ENCODE measurements around the gene TEKTIP1. TPM values are rescaled to one million over a fixed set of nuclear protein-coding genes. Genes with fewer than 3 reads are reported as not detected.

Gene TEKTIP1
- total and polyA plus RNA-seq, 9 of the 15 experiments (the other 6 are each of a cell fraction or from before 2014, with no cell fraction given) = 0.66 TPM; not detected in 8

DNA sequence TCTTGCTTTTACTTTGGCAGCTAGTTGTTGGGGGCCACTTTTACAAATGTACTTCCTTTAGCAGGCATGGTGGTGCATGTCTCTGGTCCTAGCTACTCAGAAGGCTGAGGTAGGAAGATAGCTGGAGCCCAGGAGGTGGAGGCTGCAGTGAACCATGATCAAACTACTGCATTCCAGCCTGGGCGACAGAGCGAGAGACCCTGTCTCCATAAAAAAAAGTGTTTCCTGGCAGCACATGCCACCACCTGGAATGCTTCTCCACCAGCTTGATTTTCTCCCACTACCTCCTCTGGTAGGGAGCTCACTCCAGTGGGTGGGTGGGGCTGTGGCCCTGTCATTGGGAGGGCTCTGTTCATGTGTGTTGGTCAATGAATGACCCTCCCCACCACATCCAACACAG, 20.3 kb upstream of the TEKTIP1 start:
- intact Hi-C loops (cut with micrococcal nuclease) = no loop called here
- Histone ChIP-seq H3K79me2 (ENCODE audit: control insufficient read depth, insufficient read depth, low read length) (peaks cover 77% of the 10 kb centered on the region), H3K27me3 (ENCODE audit: control insufficient read depth in 2 of 2, insufficient read depth in 2 of 2, low read length in 2 of 2) (no peaks in the 10 kb centered on the region), H3K9me3 (replicated peaks; ENCODE audit: control insufficient read depth, insufficient read depth, low read depth, low read length) (no peaks in the 10 kb centered on the region), H3K9me1 (ENCODE audit: control insufficient read depth, insufficient read depth, low read length) (peaks cover 4% of the 10 kb centered on the region), H4K20me1 (replicated peaks; ENCODE audit: control insufficient read depth, insufficient read depth, low read length) (peaks cover 28% of the 10 kb centered on the region), H3K4me2 (ENCODE audit: insufficient read depth, low read length) (no peak overlapping the region), H3K9ac (ENCODE audit: insufficient read depth in 1 of 2, low read depth in 2 of 2, low read length in 2 of 2) (peak overlapping the region in 1 of 2 experiments; percentile 12; a peak in 1 of 4 replicates), H3K4me3 (no peak overlapping the region), H3K36me3 (ENCODE audit: control insufficient read depth, insufficient read depth, low read length) (peaks cover 28% of the 10 kb centered on the region; the same call in 1 of the 3 replicates), H2AFZ (ENCODE audit: low read depth, low read length) (no peak overlapping the region), H3K27ac (ENCODE audit: extremely low read depth, low read depth, low read length) (no peak overlapping the region), H3K4me1 (replicated peaks in 1 of 2; ENCODE audit: control insufficient read depth in 2 of 2, insufficient read depth in 2 of 2, low read length in 2 of 2) (peaks cover 19 to 76% of the 10 kb centered on the region in 2 experiments)
- ATAC-seq = no peak
- in situ Hi-C loops (cut with MboI) = no loop called here
- 89% methylated on average over 2 of the region's 2 CpGs for WGBS (ENCODE audit: insufficient coverage, low coverage, missing lambda C conversion rate)
- DNase-seq (ENCODE audit: extremely low read depth in 1 of 4, low spot score in 3 of 4) = no peak
- ChIA-PET CTCF (ENCODE audit: low intra/inter-chr PET ratio) (no interaction called here), POLR2A (interaction anchor here (0.6 to 0.9 kb wide), 2 partner anchors 59 to 622 kb away, joined by 3 to 4 read pairs; no protein-coding TSS in a partner anchor)
- FAIRE-seq = no peak
- no TSS peak for BruUV-seq (replicated peaks)
- TF ChIP-seq CC2D1A (IDR thresholded peaks at IDR 0.05) (no peak), GTF2A2 (tag; IDR thresholded peaks at IDR 0.05) (no peak), MED1 (CRISPR knock-in tag; IDR thresholded peaks at IDR 0.05; ENCODE audit: borderline replicate concordance) (no peak), U2AF1 (optimal IDR thresholded peaks at IDR 0.05; ENCODE audit: low read depth, low read length) (no peak), MXI1 (IDR thresholded peaks at IDR 0.05; ENCODE audit: low read depth, low read length) (no peak), SP1 (CRISPR knock-in tag; IDR thresholded peaks at IDR 0.05) (no peak), POLR2G (IDR thresholded peaks at IDR 0.05; ENCODE audit: low read depth, low read length) (no peak)
- TF ChIP-seq, protein P1, sequence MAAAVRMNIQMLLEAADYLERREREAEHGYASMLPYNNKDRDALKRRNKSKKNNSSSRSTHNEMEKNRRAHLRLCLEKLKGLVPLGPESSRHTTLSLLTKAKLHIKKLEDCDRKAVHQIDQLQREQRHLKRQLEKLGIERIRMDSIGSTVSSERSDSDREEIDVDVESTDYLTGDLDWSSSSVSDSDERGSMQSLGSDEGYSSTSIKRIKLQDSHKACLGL (CRISPR knock-in tag; IDR thresholded peaks at IDR 0.05; ENCODE audit: borderline replicate concordance, poor library complexity, severe bottlenecking) = no peak
- TF ChIP-seq, protein P2, sequence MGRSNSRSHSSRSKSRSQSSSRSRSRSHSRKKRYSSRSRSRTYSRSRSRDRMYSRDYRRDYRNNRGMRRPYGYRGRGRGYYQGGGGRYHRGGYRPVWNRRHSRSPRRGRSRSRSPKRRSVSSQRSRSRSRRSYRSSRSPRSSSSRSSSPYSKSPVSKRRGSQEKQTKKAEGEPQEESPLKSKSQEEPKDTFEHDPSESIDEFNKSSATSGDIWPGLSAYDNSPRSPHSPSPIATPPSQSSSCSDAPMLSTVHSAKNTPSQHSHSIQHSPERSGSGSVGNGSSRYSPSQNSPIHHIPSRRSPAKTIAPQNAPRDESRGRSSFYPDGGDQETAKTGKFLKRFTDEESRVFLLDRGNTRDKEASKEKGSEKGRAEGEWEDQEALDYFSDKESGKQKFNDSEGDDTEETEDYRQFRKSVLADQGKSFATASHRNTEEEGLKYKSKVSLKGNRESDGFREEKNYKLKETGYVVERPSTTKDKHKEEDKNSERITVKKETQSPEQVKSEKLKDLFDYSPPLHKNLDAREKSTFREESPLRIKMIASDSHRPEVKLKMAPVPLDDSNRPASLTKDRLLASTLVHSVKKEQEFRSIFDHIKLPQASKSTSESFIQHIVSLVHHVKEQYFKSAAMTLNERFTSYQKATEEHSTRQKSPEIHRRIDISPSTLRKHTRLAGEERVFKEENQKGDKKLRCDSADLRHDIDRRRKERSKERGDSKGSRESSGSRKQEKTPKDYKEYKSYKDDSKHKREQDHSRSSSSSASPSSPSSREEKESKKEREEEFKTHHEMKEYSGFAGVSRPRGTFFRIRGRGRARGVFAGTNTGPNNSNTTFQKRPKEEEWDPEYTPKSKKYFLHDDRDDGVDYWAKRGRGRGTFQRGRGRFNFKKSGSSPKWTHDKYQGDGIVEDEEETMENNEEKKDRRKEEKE (IDR thresholded peaks at IDR 0.05; ENCODE audit: borderline replicate concordance in 1 of 2, control insufficient read depth in 1 of 2, low read depth in 2 of 2, low read length in 1 of 2) = no peak
- TF ChIP-seq, protein P3, sequence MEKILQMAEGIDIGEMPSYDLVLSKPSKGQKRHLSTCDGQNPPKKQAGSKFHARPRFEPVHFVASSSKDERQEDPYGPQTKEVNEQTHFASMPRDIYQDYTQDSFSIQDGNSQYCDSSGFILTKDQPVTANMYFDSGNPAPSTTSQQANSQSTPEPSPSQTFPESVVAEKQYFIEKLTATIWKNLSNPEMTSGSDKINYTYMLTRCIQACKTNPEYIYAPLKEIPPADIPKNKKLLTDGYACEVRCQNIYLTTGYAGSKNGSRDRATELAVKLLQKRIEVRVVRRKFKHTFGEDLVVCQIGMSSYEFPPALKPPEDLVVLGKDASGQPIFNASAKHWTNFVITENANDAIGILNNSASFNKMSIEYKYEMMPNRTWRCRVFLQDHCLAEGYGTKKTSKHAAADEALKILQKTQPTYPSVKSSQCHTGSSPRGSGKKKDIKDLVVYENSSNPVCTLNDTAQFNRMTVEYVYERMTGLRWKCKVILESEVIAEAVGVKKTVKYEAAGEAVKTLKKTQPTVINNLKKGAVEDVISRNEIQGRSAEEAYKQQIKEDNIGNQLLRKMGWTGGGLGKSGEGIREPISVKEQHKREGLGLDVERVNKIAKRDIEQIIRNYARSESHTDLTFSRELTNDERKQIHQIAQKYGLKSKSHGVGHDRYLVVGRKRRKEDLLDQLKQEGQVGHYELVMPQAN (IDR thresholded peaks at IDR 0.05; ENCODE audit: borderline replicate concordance) = no peak
- TF ChIP-seq, protein P4, sequence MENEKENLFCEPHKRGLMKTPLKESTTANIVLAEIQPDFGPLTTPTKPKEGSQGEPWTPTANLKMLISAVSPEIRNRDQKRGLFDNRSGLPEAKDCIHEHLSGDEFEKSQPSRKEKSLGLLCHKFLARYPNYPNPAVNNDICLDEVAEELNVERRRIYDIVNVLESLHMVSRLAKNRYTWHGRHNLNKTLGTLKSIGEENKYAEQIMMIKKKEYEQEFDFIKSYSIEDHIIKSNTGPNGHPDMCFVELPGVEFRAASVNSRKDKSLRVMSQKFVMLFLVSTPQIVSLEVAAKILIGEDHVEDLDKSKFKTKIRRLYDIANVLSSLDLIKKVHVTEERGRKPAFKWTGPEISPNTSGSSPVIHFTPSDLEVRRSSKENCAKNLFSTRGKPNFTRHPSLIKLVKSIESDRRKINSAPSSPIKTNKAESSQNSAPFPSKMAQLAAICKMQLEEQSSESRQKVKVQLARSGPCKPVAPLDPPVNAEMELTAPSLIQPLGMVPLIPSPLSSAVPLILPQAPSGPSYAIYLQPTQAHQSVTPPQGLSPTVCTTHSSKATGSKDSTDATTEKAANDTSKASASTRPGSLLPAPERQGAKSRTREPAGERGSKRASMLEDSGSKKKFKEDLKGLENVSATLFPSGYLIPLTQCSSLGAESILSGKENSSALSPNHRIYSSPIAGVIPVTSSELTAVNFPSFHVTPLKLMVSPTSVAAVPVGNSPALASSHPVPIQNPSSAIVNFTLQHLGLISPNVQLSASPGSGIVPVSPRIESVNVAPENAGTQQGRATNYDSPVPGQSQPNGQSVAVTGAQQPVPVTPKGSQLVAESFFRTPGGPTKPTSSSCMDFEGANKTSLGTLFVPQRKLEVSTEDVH (IDR thresholded peaks at IDR 0.05; ENCODE audit: low read depth, partially characterized antibody) = no peak
- TF ChIP-seq, protein P5, sequence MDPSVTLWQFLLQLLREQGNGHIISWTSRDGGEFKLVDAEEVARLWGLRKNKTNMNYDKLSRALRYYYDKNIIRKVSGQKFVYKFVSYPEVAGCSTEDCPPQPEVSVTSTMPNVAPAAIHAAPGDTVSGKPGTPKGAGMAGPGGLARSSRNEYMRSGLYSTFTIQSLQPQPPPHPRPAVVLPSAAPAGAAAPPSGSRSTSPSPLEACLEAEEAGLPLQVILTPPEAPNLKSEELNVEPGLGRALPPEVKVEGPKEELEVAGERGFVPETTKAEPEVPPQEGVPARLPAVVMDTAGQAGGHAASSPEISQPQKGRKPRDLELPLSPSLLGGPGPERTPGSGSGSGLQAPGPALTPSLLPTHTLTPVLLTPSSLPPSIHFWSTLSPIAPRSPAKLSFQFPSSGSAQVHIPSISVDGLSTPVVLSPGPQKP (CRISPR knock-in tag; IDR thresholded peaks at IDR 0.05) = no peak

Data from K562 (cell line).